ENCODE data around the gene HNRNPM. TPM values are rescaled to one million over a fixed set of nuclear protein-coding genes. Genes with fewer than 3 reads are reported as not detected.
A peak's percentile ranks its signal among the peaks of the same experiment; 100 is the strongest.
"Not testable (repeated sequence)": the region's sequence is repeated elsewhere in the genome, so short reads cannot be mapped to it uniquely, and the experiment has no call there.

HNRNPM gene
- total RNA-seq, 2 donors from 2014 or later = 99.8 to 136 TPM

DNA sequence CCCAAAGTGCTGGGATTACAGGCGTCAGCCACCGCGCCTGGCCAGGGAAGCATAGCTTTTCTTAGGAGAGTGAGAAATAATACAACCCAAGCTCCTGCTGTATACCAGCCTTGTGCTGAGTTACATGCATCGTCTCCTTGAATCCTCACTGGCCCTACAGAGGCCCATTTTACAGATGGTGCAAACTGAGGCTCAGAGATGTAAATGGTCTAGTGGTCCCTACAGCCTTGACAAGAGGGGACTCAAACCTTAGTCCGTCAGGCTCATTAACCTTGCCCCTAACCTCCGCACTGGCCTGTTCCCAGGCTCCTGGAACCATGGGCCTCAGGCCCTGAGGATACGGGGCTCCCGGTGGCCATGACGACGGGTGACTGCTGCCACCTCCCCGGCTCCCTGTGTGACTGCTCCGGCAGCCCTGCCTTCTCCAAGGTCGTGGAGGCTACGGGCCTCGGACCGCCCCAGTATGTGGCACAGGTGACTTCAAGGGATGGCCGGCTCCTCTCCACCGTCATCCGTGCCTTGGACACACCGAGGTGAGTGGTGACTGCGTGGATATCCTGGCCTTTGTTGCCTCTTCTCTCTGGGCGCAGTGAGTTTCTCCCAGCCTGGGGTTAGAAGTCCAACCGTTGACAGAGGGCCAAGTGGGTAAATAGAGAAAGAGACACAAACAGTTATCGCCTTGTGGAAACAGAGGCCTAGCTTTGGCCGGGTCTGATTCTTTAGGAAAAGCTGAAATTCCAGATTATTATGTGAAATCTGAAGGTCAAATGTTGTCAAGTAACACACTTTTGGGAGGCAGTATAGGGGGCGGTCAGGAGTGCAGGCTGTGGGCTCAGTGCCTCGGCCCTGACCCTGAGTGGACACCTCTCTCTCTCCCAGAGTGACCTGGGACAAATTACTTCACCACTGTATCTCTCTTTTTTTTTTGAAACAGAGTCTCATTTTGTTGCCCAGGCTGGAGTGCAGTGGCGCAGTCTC, 23.0 kb upstream of the HNRNPM start:
- intact Hi-C loops (cut with DNase I, micrococcal nuclease) = no loop called here
- ATAC-seq (no peak), DNase-seq (no peak)

DNA sequence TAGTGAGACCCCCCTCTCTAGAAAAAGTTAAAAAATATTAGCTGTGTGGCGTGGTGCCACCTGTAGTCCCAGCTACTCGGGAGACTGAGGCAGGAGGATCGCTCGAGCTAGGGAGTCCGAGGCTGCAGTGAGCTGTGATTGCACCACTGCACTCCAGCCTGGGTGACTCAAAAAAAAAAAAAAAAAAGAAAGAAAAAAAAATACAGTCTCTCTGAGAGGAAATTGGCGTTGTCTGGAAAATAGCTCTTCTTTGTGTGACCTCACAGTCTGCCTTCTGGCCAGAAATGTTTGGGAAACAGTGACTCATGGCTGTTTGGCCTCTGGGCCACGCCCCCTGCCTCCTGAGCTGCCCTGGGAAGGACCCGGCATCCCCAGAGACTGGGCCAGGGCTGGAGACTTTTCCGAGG, 21.0 kb upstream of the HNRNPM start:
- intact Hi-C loops (cut with DNase I, micrococcal nuclease) = no loop called here
- ATAC-seq (peak; percentile 90), DNase-seq (peak; percentile 78 to 84)

DNA sequence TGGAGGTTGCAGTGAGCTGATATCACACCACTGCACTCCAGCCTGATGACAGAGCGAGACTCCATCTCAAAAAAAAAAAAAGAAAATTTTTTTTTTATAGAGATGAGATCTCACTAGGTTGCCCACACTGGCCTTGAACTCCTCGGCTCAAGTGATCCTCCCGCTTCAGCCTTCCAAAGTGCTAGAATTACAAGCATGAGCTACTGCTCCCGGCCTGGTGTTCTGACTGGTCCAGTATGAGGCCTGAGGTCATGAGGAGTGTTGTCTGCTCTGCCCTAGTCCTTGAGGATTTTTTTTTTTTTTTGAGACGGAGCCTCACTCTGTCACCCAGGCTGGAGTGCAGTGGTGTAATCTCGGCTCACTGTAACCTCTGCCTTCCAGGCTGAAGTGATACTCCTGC, 19.4 kb upstream of the HNRNPM start:
- intact Hi-C loops (cut with DNase I, micrococcal nuclease) = not testable (repeated sequence)

DNA sequence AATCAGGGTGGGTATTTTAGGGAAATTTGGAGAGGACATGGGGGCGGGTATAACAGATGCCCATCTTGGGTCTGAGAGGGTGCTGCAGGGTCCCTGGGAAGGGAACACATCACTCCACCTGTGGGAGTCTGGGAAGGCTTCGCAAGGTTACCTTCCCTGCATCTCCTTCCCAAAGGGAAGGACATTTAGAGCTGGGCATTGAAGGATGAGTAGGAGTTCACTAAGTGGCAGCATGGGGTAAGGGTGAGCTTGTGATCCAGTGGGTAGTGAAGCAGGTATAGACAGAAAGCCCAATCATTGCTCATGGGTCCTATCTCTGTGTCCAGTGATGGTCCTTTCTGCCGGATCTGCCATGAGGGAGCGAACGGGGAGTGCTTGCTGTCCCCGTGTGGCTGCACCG, 18.5 kb upstream of the HNRNPM start:
- intact Hi-C loops (cut with DNase I, micrococcal nuclease) = no loop called here
- no peak for ATAC-seq

More for the DNA sequence above, 19.4 kb upstream of the HNRNPM start:
- DNase-seq, ATAC-seq: not testable (repeated sequence)

DNA sequence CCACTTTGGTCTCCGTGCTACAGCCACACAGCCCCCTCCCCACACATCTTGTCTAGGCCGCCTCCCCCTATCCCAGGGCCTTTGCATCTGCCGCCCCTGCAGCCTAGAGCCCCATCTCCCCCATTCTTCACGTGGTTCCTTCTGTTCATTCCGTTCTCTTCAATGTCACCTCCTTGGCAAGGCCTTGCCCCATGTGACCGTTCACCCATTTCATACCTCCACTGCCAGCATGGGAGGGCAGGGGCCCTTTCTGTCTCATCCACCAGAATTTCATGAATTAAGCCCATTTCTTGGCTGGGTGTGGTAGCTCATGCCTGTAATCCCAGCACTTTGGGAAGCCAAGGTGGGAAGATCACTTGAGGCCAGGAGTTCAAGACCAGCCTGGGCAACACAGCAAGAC, 15.7 kb upstream of the HNRNPM start:
- intact Hi-C loops (cut with DNase I, micrococcal nuclease) = no loop called here
- ATAC-seq (no peak), DNase-seq (no peak)

More for the DNA sequence above, 18.5 kb upstream of the HNRNPM start:
- DNase-seq = no peak

DNA sequence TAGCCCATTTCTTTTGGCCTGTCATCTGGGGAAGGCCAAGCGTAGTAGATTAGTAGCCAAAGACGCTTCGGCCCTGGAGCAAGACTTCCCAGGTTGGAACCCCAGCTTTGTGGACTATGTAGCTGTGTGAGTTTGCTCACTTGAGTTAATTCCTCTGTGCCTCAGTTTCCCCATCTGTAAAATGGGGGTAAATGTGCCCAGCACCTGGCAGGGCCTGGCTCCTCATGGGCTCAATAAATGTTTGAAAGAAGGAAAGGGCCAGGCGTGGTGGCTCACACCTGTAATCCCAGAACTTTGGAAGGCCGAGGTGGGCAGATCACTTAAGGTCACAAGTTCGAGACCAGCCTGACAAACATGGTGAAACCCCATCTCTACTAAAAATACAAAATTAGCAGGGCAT, 14.9 kb upstream of the HNRNPM start:
- DNase-seq (no peak), ATAC-seq (no peak)
- intact Hi-C loops (cut with DNase I, micrococcal nuclease) = no loop called here

DNA sequence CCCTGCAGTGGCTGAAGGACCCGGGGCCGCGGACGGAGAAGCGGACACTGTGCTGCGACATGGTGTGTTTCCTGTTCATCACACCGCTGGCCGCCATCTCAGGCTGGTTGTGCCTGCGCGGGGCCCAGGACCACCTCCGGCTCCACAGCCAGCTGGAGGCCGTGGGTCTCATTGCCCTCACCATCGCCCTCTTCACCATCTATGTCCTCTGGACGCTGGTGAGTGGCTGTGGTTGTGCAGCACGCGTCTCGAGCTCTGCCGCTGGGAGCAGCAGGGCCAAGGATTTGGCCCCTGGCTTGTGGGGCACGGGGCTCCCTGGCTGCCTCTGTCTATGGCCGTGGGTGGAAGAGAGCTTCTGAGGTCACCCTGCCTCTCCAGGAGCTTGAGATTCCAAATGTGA, 14.1 kb upstream of the HNRNPM start:
- intact Hi-C loops (cut with DNase I, micrococcal nuclease) = no loop called here
- DNase-seq = no peak
- ATAC-seq = no peak

DNA sequence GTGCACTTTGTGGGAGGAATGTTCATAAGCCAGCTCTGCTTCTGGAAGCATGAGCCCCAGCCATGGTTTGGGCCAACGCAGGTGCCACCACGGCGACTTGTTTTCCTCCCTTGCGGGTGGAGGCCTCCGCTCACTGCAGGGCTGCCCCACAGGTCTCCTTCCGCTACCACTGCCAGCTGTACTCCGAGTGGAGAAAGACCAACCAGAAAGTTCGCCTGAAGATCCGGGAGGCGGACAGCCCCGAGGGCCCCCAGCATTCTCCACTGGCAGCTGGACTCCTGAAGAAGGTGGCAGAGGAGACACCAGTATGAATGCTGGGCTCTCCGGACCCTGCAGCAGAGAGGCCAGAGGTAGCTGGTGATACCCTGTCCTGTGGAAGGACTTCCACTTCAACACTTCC, 6.5 kb upstream of the HNRNPM start:
- intact Hi-C loops (cut with DNase I, micrococcal nuclease) = no loop called here
- no peak for DNase-seq

DNA sequence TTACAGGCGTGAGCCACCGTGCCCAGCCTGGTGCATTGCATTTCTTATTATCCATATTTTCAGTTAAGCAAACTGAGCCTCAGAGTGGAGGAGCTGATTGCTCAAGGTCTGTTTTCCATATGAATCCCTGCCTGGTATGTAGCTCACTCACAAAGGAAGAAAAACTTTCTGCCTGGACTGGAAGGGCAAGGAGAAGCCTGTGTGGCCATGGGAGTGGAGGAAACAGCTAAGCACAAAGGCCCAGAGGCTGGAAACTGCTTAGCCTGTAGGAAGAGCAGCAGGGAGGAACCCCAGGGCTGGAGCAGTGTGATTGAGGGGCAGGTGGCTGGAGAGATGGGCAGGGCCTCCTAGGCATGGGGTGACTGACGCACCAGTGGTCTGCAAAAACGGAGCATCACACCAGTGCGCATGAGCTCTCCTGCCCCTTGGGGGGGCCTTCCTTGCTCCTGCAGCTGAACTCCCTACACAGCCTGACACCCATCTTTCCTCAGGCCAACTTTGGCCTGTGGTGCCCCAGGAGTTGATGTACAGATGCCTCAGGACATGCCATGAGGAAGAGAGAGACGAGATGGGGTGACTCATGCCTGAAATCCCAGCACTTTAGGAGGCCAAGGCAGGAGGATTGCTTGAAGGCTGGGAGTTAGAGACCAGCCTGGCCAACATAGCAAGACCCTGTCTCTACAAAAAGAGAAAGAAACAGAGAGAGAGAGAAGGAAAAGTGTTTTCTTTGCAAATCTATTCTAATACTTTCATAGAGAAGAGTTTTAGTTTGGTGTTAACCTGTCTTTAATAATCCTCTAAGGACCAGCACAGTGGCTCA, 2.8 kb upstream of the HNRNPM start:
- intact Hi-C loops (cut with DNase I, micrococcal nuclease) = no loop called here
- ATAC-seq (no peak), DNase-seq (no peak)

More for the DNA sequence above, 6.5 kb upstream of the HNRNPM start:
- no peak for ATAC-seq

DNA sequence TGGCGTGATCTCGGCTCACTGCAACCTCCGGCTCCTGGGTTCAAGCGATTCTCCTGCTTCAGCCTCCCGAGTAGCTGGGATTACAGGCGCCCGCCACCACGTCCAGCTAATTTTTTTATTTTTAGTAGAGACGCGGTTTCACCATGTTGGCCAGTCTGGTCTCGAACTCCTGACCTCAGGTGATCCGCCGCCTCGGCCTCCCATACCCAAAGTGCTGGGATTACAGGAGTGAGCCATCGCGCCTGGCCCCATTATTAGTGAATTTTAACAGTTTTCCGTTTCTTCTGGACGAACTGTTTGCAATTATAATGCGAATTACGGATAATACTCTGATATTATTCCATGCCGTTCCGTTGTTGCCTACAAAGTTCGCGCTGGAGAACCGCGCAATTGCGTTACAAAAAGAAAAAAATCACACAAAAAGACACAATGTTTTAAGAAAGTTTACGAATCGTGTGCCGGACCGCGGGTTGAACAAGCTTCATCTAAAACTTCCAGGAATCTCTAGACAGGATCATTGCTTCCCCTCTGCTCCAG, 567 bp upstream of the HNRNPM start:
- DNase-seq; ATAC-seq; intact Hi-C loops (cut with DNase I, micrococcal nuclease): not testable (repeated sequence)

DNA sequence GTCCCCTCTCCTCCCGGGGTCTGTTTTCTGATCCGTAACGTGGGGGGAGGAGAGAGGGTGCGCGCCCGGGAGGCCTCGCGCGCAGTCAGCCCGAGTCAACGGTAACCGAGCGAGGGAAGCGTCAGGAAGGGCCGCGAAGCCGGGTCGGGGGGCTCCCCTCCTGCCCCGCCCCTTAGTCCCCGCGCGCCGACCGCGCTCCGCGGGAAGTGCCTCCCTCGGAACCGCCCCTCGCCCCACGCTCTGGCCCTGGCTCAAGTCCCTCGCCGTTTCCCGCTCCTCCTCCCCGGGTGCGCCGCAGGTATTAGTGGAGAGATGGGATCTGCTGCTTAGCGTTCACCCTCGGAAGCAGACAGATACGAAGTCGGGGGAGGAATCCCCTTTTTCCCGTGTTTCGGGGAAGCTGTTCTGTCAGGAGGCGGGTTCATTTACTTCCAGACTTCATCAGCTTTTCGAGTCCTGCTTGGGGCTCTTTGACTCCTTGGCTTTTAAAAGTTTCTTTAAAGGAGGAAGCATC, 770 bp downstream of the HNRNPM start:
- ATAC-seq = peak; percentile 59
- intact Hi-C loops (cut with DNase I, micrococcal nuclease) = no loop called here
- peak; percentile 67 to 72 for DNase-seq

DNA sequence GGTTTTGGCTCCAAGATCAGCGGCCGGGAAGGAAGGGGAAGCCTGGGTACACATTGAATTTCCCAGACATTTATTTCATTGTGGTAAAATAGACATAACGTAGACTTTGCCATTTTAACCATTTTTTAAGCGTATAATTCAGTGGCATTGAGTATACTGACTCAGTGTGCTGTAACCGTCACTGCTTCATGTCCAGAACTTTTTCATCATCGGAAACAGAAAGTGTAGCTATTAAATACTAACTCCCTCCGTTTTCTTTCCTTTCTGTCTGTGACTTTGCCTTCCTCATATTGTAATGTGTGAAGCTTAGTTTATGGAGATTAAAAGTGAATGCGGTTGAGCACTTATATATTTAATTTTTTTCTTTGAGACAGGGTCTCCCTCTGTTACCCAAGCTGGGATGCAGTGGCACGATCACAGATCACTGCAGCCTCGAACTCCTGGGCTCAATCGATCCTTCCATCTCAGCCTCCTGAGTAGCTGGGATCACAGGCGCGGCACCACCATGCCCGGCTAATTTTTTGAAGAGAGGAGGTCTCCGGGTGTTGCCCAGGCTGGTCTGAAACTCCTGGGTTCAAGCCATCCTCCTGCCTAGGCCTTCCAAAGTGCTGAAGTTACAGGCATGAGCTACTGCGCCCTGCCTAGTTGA, 1.4 kb downstream of the HNRNPM start:
- intact Hi-C loops (cut with DNase I, micrococcal nuclease) = no loop called here

DNA sequence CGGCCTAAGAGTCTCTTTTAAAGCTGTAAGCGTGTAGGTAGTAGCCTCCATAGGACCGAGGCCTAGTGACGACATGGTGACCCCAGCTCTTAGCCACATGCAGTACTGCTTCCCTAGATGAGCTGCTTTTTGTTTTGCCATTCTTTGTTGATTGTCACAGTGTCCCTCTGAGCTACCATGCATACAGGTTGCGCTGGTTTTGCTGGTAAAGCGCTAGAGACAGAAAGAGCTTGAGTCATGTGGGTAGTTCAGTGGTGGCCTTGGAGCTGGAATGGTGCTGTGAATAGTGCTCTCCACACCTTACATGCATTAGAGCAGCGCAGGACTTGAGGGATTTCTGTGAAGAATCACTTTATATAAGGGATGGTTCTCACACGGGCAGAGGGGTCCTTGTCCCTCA, 5.1 kb downstream of the HNRNPM start:
- ATAC-seq = no peak
- intact Hi-C loops (cut with DNase I, micrococcal nuclease) = no loop called here
- DNase-seq = no peak

More for the DNA sequence above, 1.4 kb downstream of the HNRNPM start:
- ATAC-seq = no peak
- no peak for DNase-seq

DNA sequence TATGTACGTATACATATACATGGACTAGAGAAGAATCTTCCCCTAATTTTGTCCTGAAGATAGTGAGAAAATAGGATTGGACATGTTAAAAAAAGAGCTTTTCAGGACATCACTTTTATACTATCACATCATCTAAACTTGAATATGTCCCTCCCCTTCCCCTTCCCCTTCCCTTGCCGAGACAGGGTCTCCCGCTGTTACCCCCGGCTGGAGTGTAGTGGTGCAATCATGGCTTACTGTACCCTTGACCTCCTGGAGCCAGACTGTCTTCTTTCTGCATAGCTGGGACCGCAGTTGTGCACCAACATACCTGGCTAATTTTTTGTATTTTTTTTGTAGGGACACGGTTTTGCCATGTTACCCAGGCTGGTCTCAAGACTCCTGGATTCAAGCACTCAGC, 6.6 kb downstream of the HNRNPM start:
- ATAC-seq (no peak), DNase-seq (no peak)
- intact Hi-C loops (cut with DNase I, micrococcal nuclease) = no loop called here

DNA sequence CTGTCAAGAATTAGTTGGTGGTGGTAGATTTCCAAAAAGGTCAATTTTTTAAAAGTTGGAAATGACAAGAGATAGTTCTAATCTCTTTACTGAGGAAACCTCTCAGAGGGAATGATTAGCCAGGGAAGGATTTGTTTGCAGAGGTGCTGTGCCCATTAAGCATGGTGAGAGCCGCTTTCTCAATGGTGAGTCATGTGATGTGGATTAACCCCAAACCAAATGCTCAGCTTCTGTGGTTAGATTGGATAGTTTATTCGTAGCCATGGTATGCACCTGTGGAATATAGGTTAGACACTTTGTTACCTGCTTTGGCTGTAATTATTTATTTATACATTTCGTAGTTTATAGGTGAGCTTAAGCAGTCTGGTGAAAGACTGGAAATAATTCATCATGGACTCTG, 7.1 kb downstream of the HNRNPM start:
- intact Hi-C loops (cut with DNase I, micrococcal nuclease) = no loop called here
- no peak for DNase-seq
- ATAC-seq = no peak

DNA sequence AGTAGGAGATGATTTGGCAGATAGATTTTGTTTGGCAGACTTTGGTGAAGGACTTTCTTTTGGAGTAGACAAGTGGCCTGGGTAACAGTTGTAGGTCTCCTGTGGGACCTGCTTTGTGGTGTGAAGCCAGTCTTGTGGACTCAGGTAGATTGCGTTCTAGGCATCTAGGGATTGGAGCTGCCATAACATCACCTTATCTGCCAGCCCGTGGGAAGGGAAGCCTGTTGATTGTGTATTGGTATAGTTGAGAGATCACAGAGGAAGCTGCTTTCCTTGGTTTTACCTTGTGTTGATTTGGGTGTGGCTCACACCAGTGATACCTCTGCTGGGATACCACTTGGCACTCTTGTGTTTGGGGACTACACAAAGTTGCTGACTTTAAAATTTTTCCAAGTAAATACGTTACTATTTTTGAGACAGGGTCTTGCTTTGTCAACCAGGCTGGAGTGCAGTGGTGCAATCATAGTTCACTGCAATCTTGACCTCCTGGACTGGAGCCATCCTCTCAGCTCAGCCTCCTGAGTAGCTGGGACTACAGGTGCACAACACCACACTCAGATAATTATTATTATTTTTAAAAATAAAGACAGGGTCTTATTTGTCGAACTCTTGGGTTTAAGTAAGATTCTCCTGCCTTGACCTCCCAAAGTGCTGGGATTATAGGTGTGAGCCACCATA, 7.8 kb downstream of the HNRNPM start:
- intact Hi-C loops (cut with DNase I, micrococcal nuclease) = no loop called here
- DNase-seq (no peak), ATAC-seq (peak; percentile 27)

DNA sequence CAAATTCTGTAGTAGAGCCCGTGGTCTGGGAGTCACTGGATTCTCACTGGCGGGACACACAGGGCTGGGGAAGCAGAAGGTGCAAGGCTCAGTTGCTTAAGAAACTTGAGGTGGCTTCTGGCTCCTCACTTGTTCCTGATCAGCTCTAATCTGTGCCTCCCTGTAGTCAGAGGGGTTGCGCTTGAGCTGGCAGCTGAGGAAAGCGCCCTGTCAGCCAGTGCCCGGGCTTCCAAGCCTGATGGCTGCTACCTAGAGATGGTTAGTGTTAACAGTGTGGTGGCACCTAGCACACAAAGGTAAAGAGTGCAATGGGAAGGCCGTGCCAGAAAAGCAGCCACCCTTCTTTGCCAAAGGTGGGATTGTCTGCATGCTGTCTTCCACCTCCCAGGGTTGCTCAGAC, 8.8 kb downstream of the HNRNPM start:
- intact Hi-C loops (cut with DNase I, micrococcal nuclease) = no loop called here
- ATAC-seq (no peak), DNase-seq (no peak)

DNA sequence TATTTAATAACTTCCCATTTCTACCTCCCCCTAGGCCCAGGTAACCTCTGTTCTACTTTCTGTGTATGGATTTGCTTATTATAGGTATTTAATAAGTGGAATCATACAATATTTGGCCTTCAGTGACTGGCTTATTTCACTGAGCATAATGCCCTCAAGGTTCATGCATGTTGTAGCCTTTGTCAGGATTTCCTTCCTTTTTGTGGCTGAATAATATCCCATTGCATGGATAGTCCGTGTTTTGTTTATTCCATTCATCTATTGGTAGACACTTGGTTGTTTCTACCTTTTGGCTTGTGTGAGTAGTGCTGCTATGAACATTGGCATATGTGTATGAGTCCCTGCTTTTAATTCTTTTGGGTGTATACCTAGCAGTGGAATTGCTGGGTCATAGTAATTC, 9.4 kb downstream of the HNRNPM start:
- no peak for ATAC-seq
- DNase-seq = no peak
- intact Hi-C loops (cut with DNase I, micrococcal nuclease) = no loop called here

Measured in left colon (tissue), 2 donors.